H9 (cell line): ENCODE measurements around the gene DBET. TPM values are rescaled to one million over a fixed set of nuclear protein-coding genes. Genes with fewer than 3 reads are reported as not detected.

ENCODE experiments used
- DNase-seq: peaks from one replicate; pipeline ENCODE4 v3.0.0-alpha.2; 2017
- H2AFZ ChIP-seq: one replicate; pipeline ENCODE4 v1.6.1; 2013; ENCODE audit warnings: mild to moderate bottlenecking, low read length, control low read depth, moderate library complexity
- H2AK5ac ChIP-seq: 2 replicates; pipeline ENCODE4 v1.6.1; 2013; ENCODE audit warnings: low read length, control low read depth, mixed read lengths; ENCODE audit not compliant: insufficient read length
- H2BK120ac ChIP-seq: one replicate; pipeline ENCODE4 v1.6.1; 2013; ENCODE audit warnings: low read depth, mild to moderate bottlenecking, low read length, control low read depth, inconsistent platforms; ENCODE audit not compliant: poor library complexity, severe bottlenecking
- H2BK12ac ChIP-seq: 2 replicates; pipeline ENCODE4 v1.6.1; 2013; ENCODE audit warnings: low read length, control low read depth, mixed read lengths, low read depth; ENCODE audit not compliant: insufficient read length
- H2BK15ac ChIP-seq: 2 replicates; pipeline ENCODE4 v1.6.1; 2013; ENCODE audit warnings: low read depth, low read length, control low read depth
- H2BK20ac ChIP-seq: one replicate; pipeline ENCODE4 v1.6.1; 2013; ENCODE audit warnings: low read depth, mild to moderate bottlenecking, low read length, control low read depth, inconsistent platforms; ENCODE audit not compliant: poor library complexity, severe bottlenecking
- H2BK5ac ChIP-seq: 2 replicates; pipeline ENCODE4 v1.6.1; 2013; ENCODE audit warnings: low read length, control low read depth, mixed read lengths; ENCODE audit not compliant: insufficient read length
- H3K14ac ChIP-seq: 2 replicates; pipeline ENCODE4 v1.6.1; 2013; ENCODE audit warnings: low read length, control low read depth; ENCODE audit not compliant: insufficient read depth
- H3K18ac ChIP-seq: 2 replicates; pipeline ENCODE4 v1.6.1; 2013; ENCODE audit warnings: low read depth, mild to moderate bottlenecking, mixed read lengths, low read length, control low read depth; ENCODE audit not compliant: insufficient read length
- H3K23ac ChIP-seq: 2 replicates; pipeline ENCODE4 v1.6.1; 2013; ENCODE audit warnings: low read length, control low read depth, mixed read lengths, low read depth; ENCODE audit not compliant: insufficient read length
- H3K23me2 ChIP-seq: 2 replicates; pipeline ENCODE4 v1.6.1; 2013; ENCODE audit warnings: low read depth, mild to moderate bottlenecking, mixed read lengths, low read length, control low read depth; ENCODE audit not compliant: insufficient read length, poor library complexity, severe bottlenecking
- H3K27ac ChIP-seq: 2 replicates; pipeline ENCODE4 v1.5.1; 2013; ENCODE audit warnings: low read length, control low read depth, mixed read lengths, low read depth; ENCODE audit not compliant: insufficient read length
- H3K27me3 ChIP-seq: 2 replicates; pipeline ENCODE4 v1.6.1; 2013; ENCODE audit warnings: low read length, control low read depth, inconsistent platforms; ENCODE audit not compliant: insufficient read depth
- H3K4ac ChIP-seq: 2 replicates; pipeline ENCODE4 v1.6.1; 2013; ENCODE audit warnings: low read depth, mild to moderate bottlenecking, control low read depth, inconsistent platforms, low read length, moderate library complexity
- H3K4me1 ChIP-seq: 2 replicates; pipeline ENCODE4 v1.6.1; 2013; ENCODE audit warnings: low read length, control low read depth, inconsistent platforms; ENCODE audit not compliant: insufficient read depth
- H3K4me2 ChIP-seq: 2 replicates; pipeline ENCODE4 v1.6.1; 2013; ENCODE audit warnings: low read length, control low read depth, mixed read lengths; ENCODE audit not compliant: insufficient read length, insufficient read depth
- H3K56ac ChIP-seq: 2 replicates; pipeline ENCODE4 v1.6.1; 2013; ENCODE audit warnings: low read depth, mild to moderate bottlenecking, mixed read lengths, low read length, control low read depth; ENCODE audit not compliant: insufficient read length
- H3K79me1 ChIP-seq: 2 replicates; pipeline ENCODE4 v1.6.1; 2013; ENCODE audit warnings: low read depth, mild to moderate bottlenecking, moderate library complexity, low read length, control low read depth, inconsistent platforms; ENCODE audit not compliant: insufficient read depth, poor library complexity, severe bottlenecking
- H3K79me2 ChIP-seq: 2 replicates; pipeline ENCODE4 v1.6.1; 2013; ENCODE audit warnings: low read length, control low read depth, inconsistent platforms; ENCODE audit not compliant: insufficient read depth
- H3K9ac ChIP-seq: 2 replicates; pipeline ENCODE4 v1.6.1; 2013; ENCODE audit warnings: low read length, control low read depth, mixed read lengths; ENCODE audit not compliant: insufficient read length; ENCODE audit errors: extremely low read depth
- H3K9me3 ChIP-seq: one replicate; pipeline ENCODE4 v1.6.1; 2013; ENCODE audit warnings: low read depth, low read length, inconsistent platforms; ENCODE audit not compliant: control insufficient read depth
- H3T11ph ChIP-seq: one replicate; pipeline ENCODE4 v1.6.1; 2013; ENCODE audit warnings: mild to moderate bottlenecking, low read length, control low read depth, inconsistent platforms
- H4K20me1 ChIP-seq: one replicate; pipeline ENCODE4 v1.6.1; 2013; ENCODE audit not compliant: control insufficient read depth, insufficient read length, insufficient read depth
- H4K5ac ChIP-seq: 2 replicates; pipeline ENCODE4 v1.6.1; 2013; ENCODE audit warnings: low read depth, mild to moderate bottlenecking, mixed read lengths, low read length, control low read depth; ENCODE audit not compliant: insufficient read length
- H4K8ac ChIP-seq: replicated peaks from 2 replicates; pipeline ENCODE4 v1.6.1; 2013; ENCODE audit warnings: low read length, control low read depth, mixed read lengths, low read depth; ENCODE audit not compliant: insufficient read length
- H4K91ac ChIP-seq: 2 replicates; pipeline ENCODE4 v1.6.1; 2013; ENCODE audit warnings: low read depth, mild to moderate bottlenecking, moderate library complexity, mixed read lengths, low read length, control low read depth; ENCODE audit not compliant: insufficient read length
- H3K27ac Mint-ChIP-seq, 3 experiments: 2 replicates in 2 of 3; 3 replicates in 1 of 3; pipeline ENCODE4 v1.8.0; 2020 to 2021; ENCODE audit warnings: mixed read lengths in 3 of 3, mild to moderate bottlenecking in 1 of 3, moderate library complexity in 1 of 3
- H3K27me3 Mint-ChIP-seq: 2 replicates; pipeline ENCODE4 v1.8.0; 2021; ENCODE audit warnings: low read depth, mild to moderate bottlenecking, moderate library complexity, mixed read lengths
- H3K36me3 Mint-ChIP-seq, 3 experiments: 2 replicates in 2 of 3; 3 replicates in 1 of 3; pipeline ENCODE4 v1.8.0; 2020 to 2021; ENCODE audit warnings: low read depth in 3 of 3, mixed read lengths in 3 of 3; ENCODE audit not compliant: insufficient read depth in 1 of 3
- H3K4me1 Mint-ChIP-seq, 2 experiments: 2 replicates each; pipeline ENCODE4 v1.8.0; 2020; ENCODE audit warnings: mixed read lengths in 2 of 2
- H3K4me3 Mint-ChIP-seq, 2 experiments: 2 replicates in 1 of 2; 3 replicates in 1 of 2; pipeline ENCODE4 v1.8.0; 2020 to 2021; ENCODE audit warnings: mild to moderate bottlenecking in 2 of 2, mixed read lengths in 2 of 2, moderate library complexity in 1 of 2
- H3K9me3 Mint-ChIP-seq, 2 experiments: 2 replicates in 1 of 2; 3 replicates in 1 of 2; pipeline ENCODE4 v1.8.0; 2020; ENCODE audit warnings: mild to moderate bottlenecking in 2 of 2, mixed read lengths in 2 of 2, moderate library complexity in 1 of 2
- WGBS: extraction: QIAGEN DNeasy Blood & Tissue Kit; methylation state at CpG from one replicate; pipeline ENCODE4 v1.1.7; 2013; ENCODE audit warnings: missing lambda C conversion rate, low lambda C conversion rate, mixed read lengths; ENCODE audit not compliant: insufficient read length; ENCODE audit errors: extremely low coverage; 5-methylcytosine and 5-hydroxymethylcytosine counted together
- total RNA-seq: library from RNA; stranded (reverse); gene quantifications from 2 replicates; pipeline ENCODE4 v1.2.1, GENCODE V29; 2021
- TF ChIP-seq, protein P1 (sequence below): fragments of 200-600 bp; sonication (generic); conservative IDR thresholded peaks from 3 replicates; pipeline ENCODE4 v1.8.0; 2021; ENCODE audit warnings: antibody characterized with exemption, mild to moderate bottlenecking

The DBET gene
- total RNA-seq, 1 experiment from 2014 or later: not detected

DNA sequence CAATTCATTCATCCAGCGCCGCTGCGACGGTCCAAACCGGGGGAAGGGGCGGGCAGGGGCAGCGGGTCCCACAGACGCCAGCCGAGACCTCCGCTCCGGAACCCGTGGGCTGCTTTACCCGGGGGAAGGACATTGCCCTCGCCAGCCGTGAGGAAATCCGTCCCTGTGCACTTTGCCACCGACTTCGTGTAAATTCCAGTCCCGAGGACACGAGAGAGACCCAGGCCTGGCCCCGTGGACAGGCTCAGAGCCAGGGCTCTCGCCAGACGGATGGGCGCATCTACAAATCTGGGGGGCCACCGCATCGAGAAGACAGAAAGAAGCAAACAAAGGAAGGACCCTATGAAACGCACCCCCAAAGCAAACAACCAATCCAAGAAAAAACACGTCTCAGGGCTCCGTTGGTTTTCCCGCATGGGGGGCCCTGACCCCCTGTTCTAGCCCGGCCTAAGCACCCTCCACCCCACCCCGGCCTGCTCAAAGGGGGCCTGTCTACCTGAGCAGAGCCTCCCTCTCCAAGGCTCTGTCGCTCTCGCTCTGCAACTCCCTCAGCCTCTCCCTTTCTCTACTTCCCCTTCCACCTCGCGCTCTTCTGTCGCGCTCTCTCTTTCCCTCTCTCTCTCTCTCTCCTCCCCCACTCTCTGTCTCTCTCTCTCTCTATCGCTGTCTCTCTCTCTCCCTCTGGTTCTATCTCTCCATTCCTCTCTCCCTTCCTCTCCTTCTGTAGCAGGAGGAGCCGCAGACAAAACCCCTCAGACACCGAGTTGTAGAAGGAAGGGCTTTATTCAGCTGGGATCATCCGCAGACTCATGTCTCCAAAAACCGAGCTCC lies 48.5 kb upstream of the DBET start:
- Histone ChIP-seq H2AK5ac (no peak overlapping the region), H3K18ac (no peak overlapping the region), H2BK12ac (no peak overlapping the region), H4K91ac (no peak overlapping the region), H2BK120ac (no peak overlapping the region), H3K27ac (no peak overlapping the region), H3K56ac (no peak overlapping the region), H3K79me2 (no peaks in the 10 kb centered on the region), H4K20me1 (no peaks in the 10 kb centered on the region), H3K4me2 (peak overlapping the region; percentile 51), H3K79me1 (no peaks in the 10 kb centered on the region), H3K27me3 (peaks cover 44% of the 10 kb centered on the region), H3K23ac (no peak overlapping the region), H2AFZ (no peak overlapping the region), H3K23me2 (peaks cover 6% of the 10 kb centered on the region), H3K4ac (no peak overlapping the region), H2BK5ac (no peak overlapping the region), H3T11ph (no peak overlapping the region), H3K4me1 (no peaks in the 10 kb centered on the region), H3K14ac (no peak overlapping the region), H2BK15ac (no peak overlapping the region), H2BK20ac (no peak overlapping the region), H3K9ac (no peak overlapping the region), H4K8ac (no peak overlapping the region), H4K5ac (no peak overlapping the region), H3K9me3 (peaks cover 37% of the 10 kb centered on the region)
- no peak overlapping the region for H3K27ac Mint-ChIP-seq
- H3K4me3 Mint-ChIP-seq: no peak overlapping the region
- peak; percentile 33 for DNase-seq
- no CpG with 5 or more reads among the region's 43 CpGs for WGBS
- TF ChIP-seq, protein P1, sequence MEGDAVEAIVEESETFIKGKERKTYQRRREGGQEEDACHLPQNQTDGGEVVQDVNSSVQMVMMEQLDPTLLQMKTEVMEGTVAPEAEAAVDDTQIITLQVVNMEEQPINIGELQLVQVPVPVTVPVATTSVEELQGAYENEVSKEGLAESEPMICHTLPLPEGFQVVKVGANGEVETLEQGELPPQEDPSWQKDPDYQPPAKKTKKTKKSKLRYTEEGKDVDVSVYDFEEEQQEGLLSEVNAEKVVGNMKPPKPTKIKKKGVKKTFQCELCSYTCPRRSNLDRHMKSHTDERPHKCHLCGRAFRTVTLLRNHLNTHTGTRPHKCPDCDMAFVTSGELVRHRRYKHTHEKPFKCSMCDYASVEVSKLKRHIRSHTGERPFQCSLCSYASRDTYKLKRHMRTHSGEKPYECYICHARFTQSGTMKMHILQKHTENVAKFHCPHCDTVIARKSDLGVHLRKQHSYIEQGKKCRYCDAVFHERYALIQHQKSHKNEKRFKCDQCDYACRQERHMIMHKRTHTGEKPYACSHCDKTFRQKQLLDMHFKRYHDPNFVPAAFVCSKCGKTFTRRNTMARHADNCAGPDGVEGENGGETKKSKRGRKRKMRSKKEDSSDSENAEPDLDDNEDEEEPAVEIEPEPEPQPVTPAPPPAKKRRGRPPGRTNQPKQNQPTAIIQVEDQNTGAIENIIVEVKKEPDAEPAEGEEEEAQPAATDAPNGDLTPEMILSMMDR: no peak
- H3K27me3 Mint-ChIP-seq: peaks cover 6% of the 10 kb centered on the region
- peaks cover 82 to 93% of the 10 kb centered on the region in 2 experiments for H3K9me3 Mint-ChIP-seq
- peaks cover 30 to 44% (median 33%) of the 10 kb centered on the region in 3 experiments for H3K36me3 Mint-ChIP-seq
- no peaks in the 10 kb centered on the region for H3K4me1 Mint-ChIP-seq
